Choroid plexus epithelial cell (primary cell): ENCODE measurements around the gene EMC7.
A peak's percentile ranks its signal among the peaks of the same experiment; 100 is the strongest.

Experiments
- DNase-seq: peaks from one replicate; pipeline ENCODE4 v3.0.0-alpha.2; 2010; ENCODE audit warnings: low read depth
- H3K4me3 ChIP-seq: 2 replicates; pipeline ENCODE4 v1.5.1; 2011; ENCODE audit warnings: low read depth, mild to moderate bottlenecking, control low read depth, low read length, moderate library complexity
- TF ChIP-seq, protein P1 (sequence below): conservative IDR thresholded peaks from 2 replicates; pipeline ENCODE4 v1.5.1; 2011; ENCODE audit warnings: low read depth, mild to moderate bottlenecking, control low read depth, inconsistent platforms, low read length, moderate library complexity

Gene EMC7

DNA sequence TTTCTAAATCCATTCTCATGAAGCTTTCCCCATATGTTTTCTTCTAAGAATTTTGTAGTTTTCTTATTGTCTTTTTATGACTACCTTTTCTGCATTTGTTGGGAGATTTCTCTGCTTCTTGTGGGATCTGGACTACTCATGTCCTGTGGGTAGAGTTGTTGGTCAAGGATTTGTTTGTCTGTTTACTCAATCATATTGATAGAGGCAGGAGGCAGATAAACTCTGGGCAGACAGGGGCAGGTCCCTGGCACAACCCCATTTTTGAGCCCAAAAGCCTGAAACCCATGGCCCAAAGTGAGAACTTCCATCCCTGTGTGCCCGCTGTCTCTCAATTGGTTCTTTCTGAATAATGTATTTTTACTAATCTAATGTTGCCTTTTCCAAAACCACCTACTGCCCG, 12.6 kb upstream of the EMC7 start:
- TF ChIP-seq, protein P1, sequence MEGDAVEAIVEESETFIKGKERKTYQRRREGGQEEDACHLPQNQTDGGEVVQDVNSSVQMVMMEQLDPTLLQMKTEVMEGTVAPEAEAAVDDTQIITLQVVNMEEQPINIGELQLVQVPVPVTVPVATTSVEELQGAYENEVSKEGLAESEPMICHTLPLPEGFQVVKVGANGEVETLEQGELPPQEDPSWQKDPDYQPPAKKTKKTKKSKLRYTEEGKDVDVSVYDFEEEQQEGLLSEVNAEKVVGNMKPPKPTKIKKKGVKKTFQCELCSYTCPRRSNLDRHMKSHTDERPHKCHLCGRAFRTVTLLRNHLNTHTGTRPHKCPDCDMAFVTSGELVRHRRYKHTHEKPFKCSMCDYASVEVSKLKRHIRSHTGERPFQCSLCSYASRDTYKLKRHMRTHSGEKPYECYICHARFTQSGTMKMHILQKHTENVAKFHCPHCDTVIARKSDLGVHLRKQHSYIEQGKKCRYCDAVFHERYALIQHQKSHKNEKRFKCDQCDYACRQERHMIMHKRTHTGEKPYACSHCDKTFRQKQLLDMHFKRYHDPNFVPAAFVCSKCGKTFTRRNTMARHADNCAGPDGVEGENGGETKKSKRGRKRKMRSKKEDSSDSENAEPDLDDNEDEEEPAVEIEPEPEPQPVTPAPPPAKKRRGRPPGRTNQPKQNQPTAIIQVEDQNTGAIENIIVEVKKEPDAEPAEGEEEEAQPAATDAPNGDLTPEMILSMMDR = no peak
- DNase-seq = no peak
- H3K4me3 ChIP-seq = no peak overlapping the region

DNA sequence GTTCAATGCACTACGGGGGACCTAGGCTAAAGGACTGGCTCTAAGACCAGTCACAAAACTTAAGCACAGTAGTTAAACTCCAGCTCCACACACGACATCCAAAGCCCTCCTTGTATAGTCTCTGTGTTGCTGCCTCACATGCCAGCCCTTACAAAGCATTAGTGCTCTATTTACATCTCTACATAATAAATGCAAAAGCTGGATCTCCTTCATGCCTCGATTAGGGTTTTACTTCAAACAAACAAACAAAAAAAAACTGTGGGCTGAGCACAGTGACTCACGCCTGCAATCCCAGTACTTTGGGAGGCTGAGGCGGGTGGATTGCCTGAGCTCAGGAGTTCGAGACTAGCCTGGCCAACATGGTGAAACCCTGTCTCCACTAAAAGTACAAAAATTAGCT, 9.8 kb upstream of the EMC7 start:
- DNase-seq = no peak
- H3K4me3 ChIP-seq = no peak overlapping the region
- TF ChIP-seq, protein P1 = no peak

DNA sequence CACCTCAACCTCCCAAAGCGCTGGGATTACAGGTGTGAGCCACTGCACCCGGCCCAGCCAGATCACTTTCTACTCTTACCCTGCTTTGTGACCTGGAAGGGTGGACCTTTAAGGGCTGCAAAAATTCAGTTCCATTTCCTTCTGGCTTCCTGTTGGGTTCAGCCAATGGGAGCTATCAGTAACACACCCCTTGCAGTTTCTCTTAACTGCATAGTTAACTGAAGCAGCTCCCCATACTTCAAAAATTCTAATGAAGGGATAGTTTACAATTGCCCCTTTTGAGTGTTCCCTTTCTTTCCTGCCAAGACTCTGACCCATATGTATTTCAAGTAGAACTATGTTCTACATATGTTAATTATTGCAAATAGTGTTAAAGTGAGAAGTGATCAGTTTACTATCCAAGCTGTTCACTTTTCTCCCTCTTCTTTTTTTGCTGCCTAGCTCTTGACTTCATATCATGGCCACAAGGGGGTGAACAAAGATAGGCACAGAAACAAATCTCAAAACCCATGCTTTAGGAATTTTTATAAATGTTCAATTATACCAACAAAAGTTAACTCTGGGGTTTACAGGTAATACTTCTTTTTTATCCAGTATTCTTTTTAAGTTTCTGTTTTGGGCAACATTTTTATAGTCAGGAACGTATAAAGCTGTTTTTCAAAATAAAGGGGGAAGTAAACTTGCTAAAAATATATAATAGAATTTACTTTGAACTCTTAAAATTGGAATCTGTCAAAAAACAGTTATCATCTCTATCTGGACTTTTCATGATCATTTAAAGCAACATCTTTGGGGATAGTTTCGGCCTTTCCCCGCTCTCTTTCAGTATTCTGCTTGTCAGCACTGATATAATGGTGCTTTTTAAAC, 8.4 kb upstream of the EMC7 start:
- peak; percentile 77 for DNase-seq
- TF ChIP-seq, protein P1 = peak; percentile 74
- no peak overlapping the region for H3K4me3 ChIP-seq

DNA sequence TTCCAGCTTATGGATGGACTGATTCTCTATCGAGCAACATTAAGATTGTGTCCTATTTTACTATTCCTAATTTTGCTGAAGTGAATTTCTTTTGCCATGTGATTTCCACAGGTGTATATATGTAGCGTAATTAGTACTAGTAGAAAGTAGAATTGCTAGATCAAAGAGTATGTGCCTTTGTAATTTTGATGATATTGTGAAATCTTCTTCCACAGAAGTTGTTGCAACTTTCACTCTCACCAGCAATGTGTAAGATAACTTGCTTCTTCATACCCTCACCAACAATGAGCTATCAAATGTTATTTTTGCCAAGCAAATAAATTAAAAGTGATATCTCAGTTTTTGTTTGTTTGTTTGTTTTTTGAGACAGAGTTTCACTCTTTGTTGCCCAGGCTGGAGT, 5.7 kb upstream of the EMC7 start:
- H3K4me3 ChIP-seq = no peak overlapping the region
- TF ChIP-seq, protein P1 = no peak
- no peak for DNase-seq

DNA sequence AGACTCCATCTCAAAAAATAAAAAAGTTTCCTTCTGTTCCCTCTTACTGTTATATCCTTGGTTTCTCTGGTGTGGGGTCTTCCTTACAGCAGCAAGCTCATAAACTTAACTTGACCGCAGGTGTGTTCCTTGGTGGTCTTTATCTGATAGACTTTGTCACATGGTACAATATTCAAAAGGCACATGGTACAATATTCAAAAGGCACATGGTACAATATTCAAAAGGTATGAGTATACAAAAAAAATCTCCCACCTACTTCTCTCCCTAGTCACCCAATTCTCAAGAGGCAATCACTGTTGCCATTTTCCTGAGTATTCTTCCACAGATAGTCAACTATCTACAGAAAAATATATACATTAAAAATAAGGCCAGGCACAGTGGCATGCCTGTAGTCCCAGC, 4.8 kb upstream of the EMC7 start:
- no peak overlapping the region for H3K4me3 ChIP-seq
- TF ChIP-seq, protein P1 = no peak
- no peak for DNase-seq

DNA sequence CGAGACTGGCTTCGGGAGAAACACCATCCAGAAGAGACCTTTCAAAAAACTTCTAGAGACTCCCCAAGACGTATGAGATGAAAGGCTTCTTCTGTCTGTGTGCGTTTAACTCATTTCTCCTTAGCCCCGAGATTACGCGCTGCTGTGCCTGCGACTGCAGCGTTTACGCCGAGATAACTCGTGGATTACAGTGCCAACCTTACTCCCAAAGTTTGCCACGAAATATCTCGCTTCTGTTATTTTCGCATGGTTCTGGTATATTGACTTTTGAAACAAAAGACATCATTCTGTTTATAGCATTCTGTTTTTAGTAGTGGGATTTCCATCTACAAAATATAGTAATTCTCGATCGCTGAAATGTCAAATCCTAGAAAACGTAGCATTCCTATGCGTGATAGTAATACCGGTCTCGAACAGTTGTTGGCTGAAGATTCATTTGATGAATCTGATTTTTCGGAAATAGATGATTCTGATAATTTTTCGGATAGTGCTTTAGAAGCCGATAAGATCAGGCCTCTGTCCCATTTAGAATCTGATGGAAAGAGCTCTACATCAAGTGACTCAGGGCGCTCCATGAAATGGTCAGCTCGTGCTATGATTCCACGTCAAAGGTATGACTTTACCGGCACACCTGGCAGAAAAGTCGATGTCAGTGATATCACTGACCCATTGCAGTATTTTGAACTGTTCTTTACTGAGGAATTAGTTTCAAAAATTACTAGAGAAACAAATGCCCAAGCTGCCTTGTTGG, 688 bp upstream of the EMC7 start:
- TF ChIP-seq, protein P1 = no peak
- DNase-seq = peak; percentile 4
- H3K4me3 ChIP-seq = peak overlapping the region; percentile 99
